ENCODE data around the gene BRWD1.

DNA sequence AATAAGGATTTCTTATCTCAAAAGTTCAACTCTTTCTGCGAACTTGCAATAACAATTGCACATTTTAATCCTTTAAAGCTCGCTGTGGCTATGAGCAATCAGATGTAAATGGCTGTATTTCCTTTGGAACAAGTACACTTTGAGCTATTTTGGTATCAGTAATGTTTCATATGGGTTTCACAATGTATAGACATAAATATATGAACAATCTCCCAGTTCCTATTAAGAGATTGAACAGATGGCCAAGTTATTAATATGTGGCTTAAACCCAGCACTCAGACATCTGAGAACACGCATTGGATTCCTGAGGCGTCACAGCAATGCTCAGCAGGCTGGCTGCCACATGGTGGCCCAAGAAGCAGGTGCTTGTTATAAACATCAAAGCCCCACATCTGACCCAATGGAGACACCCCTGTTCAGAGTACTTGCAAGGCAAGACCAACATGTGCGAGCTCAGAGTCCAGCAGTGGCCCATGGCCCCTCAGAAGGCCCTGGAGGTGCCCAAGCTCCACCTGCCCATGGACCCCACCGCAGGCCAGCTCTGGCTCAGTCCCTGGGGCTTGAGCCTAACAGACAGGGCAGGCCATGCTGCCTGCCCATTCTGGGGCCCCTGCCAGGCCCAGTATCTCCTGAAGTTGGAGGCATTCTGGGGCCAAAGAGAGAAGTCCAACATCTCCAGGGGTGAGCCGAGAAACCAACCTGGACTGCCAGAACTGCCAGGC, 153.9 kb downstream of the BRWD1 start:
- TF ChIP-seq, protein P1, sequence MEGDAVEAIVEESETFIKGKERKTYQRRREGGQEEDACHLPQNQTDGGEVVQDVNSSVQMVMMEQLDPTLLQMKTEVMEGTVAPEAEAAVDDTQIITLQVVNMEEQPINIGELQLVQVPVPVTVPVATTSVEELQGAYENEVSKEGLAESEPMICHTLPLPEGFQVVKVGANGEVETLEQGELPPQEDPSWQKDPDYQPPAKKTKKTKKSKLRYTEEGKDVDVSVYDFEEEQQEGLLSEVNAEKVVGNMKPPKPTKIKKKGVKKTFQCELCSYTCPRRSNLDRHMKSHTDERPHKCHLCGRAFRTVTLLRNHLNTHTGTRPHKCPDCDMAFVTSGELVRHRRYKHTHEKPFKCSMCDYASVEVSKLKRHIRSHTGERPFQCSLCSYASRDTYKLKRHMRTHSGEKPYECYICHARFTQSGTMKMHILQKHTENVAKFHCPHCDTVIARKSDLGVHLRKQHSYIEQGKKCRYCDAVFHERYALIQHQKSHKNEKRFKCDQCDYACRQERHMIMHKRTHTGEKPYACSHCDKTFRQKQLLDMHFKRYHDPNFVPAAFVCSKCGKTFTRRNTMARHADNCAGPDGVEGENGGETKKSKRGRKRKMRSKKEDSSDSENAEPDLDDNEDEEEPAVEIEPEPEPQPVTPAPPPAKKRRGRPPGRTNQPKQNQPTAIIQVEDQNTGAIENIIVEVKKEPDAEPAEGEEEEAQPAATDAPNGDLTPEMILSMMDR (IDR thresholded peaks at IDR 0.05; ENCODE audit: low read length): no peak
- TF ChIP-seq EZH2 (IDR thresholded peaks at IDR 0.05; ENCODE audit: borderline replicate concordance, low read length): no peak

All from OCI-LY1 (cell line).